Right renal cortex interstitium (tissue), 3 donors: ENCODE measurements around the gene EPG5. TPM values are rescaled to one million over a fixed set of nuclear protein-coding genes. Genes with fewer than 3 reads are reported as not detected.
"Not testable (repeated sequence)": the region's sequence is repeated elsewhere in the genome, so short reads cannot be mapped to it uniquely, and the experiment has no call there.

Experiments
- DNase-seq, 3 donors: peaks; one replicate each; pipeline ENCODE4 v3.0.0-alpha.2; 2013; ENCODE audit warnings: low read depth in 3 of 3, low spot score in 2 of 3
- polyA plus RNA-seq, 3 donors: library from polyadenylated mRNA; unstranded; fragments of 120-200 nt; gene quantifications; one replicate each; pipeline ENCODE4 v1.2.1, GENCODE V29; 2013; ENCODE audit not compliant: insufficient read length in 3 of 3

Gene EPG5
- polyA plus RNA-seq, 3 donors = 16.0 to 19.5 (median 18.1) TPM

DNA sequence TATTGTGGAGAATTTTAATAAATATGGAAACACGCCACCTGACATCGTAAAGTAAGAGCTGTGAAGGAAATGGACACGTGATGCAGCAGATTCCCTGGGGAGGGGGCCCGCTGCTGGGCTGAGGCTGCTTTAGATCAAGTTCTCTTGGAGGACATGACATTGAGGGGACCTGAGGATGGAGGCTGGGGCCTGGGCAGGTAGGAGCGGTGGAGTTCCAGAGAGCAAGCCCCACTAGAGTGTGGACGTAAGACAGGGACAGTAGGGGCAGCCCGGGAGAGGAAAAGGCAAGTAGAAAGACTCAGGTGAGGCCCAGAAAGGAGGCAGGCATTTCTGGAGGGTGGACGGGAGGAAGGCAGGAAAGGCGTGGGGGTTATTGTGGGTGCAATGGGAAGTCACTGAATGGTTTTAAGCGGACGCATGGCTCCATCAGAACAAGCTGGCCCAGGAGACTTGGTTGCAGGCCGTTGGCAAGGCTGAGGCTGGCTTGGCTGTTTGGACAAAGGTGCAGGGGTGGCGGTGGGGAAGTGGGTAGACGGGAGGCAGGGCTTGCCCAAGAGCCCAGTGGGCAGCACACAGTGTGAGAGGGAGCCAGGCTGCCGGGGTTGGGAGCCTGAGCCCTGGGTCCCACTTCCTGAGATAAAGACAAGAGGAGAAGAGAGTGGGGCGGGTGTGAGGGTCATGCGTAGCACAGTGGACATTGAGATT is 125.9 kb downstream of the EPG5 start:
- no peak for DNase-seq

DNA sequence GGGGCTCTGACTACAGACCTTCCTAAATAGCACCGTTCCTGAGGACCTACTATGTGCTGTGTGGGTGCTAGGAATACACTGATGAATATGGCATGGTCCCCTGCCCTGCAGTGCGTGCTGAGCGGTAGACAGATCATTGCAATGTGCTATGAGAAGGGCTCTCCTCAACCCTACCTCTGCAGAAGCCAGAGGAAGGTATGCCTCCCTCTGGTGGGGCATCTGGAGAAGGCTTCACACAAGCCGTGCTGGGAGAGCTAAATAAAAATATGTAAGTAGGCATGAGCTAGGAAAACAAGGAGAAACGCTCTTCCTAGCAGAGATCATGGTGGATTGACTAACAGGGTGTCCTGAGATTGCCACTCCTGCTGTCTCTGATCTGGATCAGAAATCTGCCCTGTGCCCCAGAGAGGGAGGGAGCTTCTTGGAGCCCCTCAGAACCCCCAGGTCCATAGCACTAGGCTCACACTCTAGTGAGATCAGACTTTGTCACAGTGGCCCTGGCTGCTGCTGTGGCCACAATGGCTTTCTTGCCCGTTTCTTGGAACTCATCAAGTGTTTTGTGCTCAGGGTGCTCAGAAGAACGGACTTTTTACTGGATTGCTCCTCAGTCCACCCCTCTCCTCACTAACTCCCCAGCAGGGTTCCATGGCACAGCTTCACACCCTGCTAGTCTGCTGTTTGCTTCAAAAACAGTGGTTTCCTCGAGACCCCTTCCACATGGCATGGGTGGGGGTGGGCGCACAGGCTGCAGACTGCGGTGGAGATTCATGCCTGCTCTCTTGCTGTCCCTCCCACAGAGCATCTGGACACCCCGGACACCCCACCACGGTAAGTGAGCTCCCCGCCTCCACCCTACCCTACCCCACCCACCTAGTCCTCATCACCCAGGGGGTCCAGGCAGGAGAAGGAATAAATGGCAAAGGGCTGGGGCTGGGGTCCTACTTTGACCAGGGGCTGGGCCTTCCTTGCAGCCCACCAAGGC is 127.4 kb downstream of the EPG5 start:
- DNase-seq = no peak

DNA sequence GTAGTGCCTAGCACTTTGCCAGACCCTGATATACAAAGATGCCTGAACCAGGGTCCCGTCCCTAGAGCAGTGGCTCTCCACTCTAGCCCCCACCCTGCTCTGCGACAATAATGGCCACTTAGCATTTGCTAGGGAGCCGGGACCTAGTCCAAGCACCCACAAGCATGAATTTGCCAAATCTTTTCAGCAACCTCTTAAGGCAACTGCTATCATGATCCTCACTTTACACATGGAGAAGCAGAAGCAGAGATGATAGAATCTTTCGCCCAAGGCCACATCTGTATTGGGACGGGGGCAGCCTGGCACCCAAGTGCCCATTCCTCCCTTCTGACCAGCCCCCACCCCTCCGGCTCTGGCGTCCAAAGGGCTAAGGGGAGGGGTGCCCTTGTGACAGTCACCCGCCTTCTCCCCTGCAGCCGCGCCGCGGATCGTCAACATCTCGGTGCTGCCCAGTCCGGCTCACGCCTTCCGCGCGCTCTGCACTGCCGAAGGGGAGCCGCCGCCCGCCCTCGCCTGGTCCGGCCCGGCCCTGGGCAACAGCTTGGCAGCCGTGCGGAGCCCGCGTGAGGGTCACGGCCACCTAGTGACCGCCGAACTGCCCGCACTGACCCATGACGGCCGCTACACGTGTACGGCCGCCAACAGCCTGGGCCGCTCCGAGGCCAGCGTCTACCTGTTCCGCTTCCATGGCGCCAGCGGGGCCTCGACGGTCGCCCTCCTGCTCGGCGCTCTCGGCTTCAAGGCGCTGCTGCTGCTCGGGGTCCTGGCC is 128.6 kb downstream of the EPG5 start:
- DNase-seq = no peak

DNA sequence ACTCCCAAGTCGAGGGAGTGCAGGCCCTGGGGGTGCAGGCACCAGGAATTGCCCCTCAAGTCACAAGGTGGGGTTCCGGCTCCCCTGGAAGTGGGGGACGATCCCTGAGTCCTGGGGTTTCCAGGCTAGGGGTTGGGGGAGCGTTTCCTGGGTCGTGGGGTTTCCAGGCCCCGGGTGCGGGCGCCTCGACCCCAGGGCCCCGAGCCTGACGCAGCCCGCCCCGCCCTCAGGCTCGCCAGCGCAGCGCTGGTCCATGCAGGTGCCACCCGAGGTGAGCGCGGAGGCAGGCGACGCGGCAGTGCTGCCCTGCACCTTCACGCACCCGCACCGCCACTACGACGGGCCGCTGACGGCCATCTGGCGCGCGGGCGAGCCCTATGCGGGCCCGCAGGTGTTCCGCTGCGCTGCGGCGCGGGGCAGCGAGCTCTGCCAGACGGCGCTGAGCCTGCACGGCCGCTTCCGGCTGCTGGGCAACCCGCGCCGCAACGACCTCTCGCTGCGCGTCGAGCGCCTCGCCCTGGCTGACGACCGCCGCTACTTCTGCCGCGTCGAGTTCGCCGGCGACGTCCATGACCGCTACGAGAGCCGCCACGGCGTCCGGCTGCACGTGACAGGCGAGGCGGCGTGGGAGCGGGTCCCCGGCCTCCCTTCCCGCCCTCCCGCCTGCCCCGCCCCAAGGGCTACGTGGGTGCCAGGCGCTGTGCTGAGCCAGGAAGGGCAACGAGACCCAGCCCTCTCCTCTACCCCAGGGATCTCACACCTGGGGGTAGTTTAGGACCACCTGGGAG is 129.7 kb downstream of the EPG5 start:
- no peak for DNase-seq

DNA sequence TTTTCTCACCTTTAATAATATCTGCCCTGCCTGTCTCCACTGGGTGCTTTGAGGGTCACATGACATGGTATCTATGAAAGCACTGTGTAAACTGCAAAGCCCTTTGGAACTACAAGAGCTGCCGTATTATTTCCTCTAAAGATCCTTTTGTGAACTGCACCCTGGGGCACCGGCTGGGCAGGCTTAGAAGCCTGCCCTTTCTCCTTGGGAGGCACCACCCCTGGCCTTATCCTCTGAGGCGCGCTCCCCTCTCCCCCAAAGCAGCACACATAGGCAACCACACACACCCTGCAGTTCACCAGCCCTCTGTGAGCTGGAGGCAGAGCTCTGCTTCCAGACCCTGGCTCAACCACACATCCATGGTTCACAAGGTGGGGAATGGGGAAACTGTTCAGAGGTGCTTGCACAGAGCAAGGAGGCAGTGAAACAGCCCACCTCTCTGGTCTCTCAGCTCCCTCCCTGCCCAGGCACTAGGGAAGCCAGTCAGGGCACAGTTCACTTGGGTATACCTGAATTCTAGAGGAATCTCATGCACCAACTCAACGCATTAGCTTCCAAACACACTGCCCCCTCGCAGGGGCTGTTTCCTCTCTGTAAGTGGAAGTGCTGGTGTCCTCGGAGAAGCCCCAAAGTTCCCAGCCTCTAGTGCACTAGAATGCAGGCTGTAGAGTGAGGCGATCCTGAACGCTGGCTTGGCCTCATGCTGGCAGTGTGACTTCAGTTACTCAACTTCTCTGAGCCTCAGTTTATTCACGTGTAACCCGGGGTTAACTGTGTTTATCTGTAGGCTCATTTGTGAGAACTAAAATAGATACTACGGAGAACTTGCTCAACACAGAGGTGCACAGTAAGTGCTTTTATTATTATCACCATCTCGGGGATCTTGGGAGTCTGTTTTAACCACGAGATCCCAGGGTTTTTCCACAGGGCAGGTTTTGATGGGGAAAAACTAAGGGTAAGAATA is 130.6 kb downstream of the EPG5 start:
- DNase-seq = no peak

DNA sequence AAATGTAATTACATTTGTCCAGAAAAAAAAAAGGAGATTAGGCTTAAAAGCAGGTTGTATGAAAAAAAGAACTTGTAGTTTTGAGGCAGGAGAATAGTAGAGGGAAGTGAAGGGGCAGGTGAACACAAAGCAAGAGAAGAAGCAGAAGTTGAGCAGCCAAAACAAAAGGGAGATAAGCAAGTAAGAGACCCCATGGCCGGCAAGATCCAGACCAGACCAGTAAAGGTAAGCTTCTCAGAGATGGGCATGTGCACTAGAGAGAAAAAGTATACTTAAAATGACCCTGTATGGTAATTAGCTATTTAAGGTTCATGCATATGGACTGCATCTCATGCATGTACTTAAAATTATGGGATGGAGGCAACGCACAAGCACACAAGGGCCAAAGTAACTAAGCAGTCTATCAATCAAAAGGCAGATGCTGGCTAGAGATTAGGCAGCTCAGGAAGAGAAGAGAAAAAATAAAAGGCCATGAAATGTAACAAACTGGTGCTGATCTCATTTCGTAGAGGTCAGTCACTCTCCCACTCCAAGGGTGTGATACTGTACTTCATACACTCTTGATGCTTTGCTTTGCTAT is 132.0 kb downstream of the EPG5 start:
- DNase-seq = no peak

DNA sequence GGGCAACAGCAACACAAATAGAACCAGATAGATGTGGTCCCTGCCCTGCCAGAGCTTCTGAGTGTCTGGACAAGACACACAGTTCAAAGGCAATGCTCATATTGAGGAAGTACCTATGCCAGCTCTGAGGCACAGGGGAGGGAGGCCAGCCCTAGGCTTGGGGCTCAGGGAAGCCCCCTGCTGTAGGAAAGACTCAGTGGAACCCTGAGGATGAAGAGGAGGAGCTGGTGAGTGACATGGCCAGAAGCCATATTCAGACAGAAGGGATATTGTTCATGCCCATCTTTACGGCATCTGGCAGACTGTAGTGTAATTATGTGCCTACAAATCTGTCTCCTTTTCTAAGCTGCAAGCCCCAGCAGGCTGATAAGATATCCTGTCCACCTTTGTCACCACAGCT is 132.8 kb downstream of the EPG5 start:
- no peak for DNase-seq

DNA sequence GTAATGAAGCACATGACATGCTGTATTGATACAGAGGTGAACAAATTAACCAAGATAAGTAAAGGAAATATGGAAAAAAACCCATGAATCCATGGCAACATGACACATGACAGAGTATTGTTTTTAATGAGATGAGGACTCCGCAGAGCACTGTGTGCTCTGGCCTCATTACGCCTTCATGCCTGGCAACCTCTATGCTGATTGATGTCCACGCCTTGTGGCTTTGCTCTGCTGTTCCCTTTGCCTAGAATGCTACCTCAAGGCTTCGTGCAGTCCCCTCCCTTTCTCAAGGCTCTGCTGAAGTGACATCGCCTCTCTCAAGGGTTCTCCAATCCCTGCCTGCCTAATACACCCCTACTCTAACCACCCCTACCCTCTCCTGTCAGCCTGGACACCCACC is 133.3 kb downstream of the EPG5 start:
- no peak for DNase-seq

DNA sequence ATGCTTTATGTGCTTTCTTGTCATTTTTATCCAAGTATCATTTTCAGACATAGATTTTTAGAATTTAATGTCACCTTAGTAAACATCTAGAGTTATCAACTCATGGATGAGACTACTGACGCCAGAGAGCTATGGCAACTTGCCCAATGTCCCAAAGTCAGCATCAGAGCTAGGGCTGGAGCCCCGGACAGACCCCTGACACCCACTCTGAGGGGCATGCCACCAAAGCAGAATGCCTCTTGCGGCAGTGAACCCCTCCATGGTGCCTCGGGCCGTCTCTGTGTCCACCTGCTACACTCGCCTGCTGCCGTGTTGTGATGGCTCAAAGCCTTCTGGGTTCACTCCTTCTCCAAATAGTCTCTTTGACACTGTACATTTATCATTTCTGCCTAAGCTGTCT is 136.2 kb downstream of the EPG5 start:
- no peak for DNase-seq

DNA sequence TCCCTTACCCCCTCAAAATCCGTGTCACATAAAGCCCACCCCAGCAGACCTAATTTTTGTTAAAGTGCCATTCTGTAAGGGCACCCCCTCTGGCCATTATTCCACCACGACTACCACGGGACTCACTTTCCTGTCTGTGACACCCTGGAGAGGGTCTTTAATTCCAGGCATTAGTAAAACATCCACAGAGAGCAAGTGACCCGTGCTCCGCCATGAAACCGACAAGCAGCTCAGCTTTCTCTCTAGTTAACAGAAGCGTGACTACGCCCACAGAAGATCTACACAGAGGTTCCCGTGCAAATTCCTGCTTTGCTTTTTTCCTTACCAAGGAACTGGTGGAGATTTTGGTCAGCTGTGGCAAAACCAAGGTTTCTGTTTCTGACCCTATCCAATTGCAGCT is 137.3 kb downstream of the EPG5 start:
- no peak for DNase-seq

DNA sequence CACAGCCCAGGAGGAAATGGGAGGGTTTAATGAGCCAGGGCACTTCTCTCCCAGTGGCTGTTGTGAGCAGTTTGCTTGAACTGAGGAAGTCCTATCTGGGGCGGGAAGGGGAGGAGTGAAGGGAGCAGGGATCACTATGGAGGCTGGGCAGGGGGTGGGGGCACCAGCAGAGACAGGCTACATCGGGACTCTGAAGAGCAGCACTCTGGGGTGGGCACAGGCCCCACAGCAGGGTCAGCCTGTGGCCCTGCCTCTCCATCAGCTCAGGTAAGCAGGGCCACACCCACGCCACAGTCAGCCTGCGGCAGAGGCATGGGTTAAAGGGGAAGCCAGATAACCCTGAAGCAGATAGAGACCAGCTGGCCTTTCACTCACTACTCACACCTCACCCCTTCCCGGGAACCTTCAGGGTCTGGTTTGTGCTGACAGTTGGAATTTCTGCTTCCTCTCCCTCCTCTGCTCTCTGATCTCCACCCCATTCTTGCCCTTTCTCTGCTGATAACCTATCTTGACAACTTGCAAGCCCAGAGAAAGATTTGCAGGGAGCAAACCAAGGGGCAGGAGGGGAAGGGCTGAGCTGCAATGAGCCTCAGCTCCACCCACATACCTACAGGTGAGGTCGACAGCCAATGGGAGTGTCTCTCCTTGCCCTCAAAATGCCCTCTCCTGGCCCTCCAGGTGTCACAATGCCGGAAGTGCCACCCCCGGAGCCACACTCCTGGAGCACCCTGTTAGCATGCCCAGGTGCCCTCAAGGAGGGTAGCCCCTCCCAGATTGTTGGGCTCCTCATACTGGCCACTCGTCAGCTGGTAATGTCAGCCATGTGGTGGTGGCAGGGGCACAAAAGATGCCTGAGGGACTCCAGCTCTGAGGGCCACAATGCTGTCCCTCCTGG is 138.0 kb downstream of the EPG5 start:
- DNase-seq = no peak

DNA sequence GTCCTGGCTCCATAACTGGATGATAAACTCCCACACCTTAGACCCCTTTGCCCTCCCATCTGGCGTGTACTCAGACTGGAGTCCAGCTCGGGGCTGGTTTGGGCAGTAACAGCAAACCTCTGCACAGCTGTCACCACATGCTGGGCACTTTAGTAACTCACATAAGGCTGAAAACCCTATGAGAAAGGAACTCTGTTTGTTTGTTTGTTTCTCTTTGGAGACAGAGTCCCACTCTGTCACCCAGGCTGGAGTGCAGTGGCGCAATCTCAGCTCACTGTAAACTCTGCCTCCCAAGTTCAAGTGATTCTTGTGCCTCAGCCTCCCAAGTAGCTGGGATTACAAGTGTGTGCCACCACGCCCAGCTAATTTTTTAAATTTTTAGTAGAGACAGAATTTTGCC is 140.4 kb downstream of the EPG5 start:
- DNase-seq = not testable (repeated sequence)

DNA sequence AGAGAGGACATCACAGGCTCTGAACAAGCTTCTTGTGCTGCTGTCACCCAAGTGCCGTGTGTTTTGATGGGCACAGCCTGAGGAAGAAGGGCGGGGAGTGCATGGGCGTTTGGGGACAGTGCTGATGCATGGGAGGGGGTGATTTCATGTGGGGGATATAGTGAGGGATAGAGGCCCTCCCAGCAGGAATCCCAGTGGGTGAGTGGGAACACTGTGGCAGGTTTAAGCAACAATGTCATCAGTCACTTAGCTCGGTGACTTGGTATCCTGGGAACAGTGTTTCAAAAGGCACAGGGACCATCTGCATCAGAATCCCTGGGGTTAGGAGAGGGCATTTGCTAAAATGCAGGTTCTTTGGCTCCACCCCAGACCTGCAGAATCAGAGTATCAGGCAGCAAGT is 141.0 kb downstream of the EPG5 start:
- no peak for DNase-seq

DNA sequence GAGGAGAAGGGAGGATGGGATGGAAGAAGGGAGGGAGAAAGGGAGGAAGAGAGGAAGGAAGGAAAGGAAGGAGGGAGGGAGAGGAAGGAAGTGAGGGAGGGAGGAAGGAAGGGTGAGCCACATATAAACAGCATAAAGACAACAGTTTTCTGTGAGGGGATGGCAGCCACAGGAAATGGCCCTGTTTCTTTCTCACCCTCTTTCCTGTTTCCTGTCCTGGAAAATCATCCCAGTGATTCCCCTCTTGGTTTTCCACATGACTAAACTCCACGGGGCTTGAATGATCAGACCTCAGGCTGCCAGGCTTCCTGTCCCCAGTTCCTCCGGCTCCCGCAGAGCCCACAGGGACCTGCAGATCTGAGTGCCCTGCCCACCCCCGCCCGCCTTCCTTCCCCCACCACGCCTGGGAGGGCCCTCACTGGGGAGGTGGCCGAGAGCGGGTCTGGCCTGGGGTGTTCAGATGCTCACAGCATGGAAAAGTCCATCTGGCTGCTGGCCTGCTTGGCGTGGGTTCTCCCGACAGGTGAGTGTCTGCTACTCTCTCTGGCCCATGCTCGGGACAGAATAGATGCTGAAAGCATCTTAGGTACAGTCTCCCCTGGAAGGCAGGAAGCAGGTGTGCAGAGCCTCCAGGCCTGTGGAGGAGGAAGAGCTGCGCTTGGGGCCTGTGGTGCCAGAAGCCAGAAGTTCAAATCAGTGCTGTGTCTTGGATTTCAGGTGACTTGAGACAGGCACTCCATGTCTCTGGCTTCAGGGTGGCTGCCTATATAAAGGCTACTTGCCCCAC is 141.7 kb downstream of the EPG5 start, which contains the start of gene SIGLEC15:
TSS of gene SIGLEC15 (plus strand) at position 418 of the 787 bp plus-strand sequence. CDS start at position 472, 54 bp downstream.
- no peak for DNase-seq

DNA sequence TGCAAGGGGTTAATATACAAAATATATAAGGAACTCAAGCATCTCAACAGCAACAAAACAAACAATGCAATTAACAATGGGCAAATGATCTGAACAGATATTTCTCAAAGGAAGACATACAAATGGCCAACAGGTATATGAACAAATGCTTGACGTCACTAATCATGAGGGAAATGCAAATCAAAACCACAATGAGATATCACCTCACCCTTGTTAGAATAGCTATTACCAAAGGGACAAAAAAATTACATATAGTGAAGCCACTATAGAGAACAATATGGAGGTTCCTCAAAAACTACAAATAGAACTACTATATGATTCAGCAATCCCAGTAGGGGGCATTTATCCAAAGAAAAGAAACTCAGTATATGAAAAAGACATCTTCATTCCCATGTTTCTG is 145.4 kb downstream of the EPG5 start:
- DNase-seq = no peak

DNA sequence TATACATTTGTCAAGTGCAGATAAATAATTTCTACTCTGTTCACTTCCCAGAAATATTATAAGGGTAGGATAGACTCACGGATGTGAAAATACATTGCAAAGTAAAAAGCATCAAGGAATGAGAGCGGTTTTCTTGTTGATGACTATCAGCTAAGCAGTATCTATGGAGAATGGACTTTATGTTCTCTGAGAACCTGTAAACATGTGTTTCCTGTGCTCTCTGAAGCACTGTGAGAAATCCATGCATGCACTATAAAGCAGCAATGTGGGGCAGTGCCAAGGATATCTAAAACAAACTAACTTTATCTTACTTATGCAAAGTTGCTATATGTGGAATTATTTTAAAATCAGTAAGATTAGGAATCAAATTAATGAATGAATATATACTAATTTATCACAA is 146.1 kb downstream of the EPG5 start:
- DNase-seq = no peak
